Germinal center (tissue), 1 donor: ENCODE data around the gene COL1A2.
A peak's percentile ranks its signal among the peaks of the same experiment; 100 is the strongest.

ENCODE experiments used
- DNase-seq: peaks from one replicate; pipeline ENCODE4 v3.0.0; 2012; ENCODE audit warnings: mixed read lengths, low spot score

COL1A2 gene

DNA sequence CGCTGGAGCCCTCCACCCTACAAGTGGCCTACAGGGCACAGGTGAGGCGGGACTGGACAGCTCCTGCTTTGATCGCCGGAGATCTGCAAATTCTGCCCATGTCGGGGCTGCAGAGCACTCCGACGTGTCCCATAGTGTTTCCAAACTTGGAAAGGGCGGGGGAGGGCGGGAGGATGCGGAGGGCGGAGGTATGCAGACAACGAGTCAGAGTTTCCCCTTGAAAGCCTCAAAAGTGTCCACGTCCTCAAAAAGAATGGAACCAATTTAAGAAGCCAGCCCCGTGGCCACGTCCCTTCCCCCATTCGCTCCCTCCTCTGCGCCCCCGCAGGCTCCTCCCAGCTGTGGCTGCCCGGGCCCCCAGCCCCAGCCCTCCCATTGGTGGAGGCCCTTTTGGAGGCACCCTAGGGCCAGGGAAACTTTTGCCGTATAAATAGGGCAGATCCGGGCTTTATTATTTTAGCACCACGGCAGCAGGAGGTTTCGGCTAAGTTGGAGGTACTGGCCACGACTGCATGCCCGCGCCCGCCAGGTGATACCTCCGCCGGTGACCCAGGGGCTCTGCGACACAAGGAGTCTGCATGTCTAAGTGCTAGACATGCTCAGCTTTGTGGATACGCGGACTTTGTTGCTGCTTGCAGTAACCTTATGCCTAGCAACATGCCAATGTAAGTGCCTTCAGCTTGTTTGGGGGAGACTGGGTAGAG, at the start of gene COL1A2:
Gene COL1A2, plus strand, starts transcription at position 459 of the 704 bp plus-strand sequence. Its CDS starts 137 bp downstream, at position 596.
- DNase-seq, result peak; percentile 4

DNA sequence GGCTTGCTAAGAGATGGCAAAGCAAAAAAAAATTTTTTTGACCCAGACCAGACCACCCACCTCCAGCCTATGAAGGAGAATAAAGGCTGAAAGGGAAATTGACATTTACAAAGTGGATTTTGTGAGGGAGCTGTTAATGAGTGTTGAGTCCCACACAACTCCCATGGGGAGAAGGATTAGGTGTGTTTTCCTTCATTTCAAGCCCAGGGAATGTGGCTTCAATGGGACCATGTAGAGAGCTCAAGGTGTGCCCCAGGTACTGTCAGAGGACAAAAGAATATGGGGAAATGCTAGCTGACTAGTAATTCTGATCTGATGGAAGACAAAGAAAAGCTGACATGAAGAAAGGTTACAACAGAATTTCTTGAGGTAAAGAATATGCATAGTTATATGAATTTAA, 48.8 kb upstream of the COL1A2 start:
- no peak for DNase-seq

DNA sequence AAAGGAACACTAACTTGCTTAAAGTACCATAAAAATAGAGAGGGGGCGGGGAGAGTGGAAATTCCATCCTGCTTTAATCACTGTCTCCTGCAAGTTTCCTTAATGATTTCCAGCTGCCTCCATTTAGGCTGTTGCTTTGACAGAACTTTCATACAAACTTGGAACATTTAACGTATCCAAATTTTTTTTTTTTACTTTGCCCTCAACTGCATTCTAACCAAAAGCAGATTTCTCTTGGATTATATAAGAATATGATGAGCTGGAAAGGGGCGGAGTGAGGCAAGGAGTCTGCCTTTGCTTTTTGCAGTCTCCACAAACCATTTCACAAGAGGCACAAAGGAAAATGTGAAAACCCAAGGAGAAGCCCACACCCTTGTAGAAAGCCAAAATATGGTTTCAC, 46.6 kb upstream of the COL1A2 start:
- no peak for DNase-seq

DNA sequence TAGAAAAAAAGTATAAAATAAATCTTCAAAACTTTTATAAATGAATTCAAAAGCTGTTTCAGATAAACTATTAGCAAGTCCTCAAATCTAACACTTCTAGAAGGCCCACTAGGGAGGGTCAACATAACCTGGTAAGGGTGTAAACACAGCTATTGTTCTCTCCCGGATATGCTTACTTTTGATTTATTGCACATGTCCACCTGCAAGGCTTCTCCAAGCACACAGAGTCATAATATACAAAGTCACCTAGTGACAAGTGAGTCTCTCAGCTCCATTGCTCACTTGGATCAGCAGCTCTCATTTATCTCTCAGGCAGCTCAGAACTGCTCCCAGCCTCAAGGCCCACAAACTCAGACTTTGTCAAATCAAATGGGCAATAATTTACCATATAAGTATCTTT, 44.0 kb upstream of the COL1A2 start:
- DNase-seq, result no peak

- no peak for DNase-seq
Observed at GRCh38 chr7:94351703-94352102, 43.0 kb upstream of the COL1A2 start.

DNA sequence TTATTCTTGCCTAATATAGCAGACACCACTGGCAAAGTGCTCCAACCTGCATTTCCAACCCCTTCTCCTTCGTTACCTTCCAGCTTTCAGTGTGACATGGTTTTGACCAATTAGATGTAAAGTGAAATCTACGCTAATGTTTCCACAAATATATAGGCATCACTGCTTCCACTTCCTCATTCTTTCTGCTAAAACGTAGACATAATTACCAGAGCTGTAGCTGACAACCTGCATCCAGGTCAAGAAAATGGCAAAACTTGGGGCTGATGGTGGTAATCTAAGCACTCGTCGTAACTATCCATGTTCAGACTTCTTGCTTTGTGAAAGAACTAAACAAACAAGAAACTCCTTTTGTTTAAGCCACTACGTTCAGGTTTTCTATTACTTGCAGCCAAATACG, 41.8 kb upstream of the COL1A2 start:
- DNase-seq, result no peak

DNA sequence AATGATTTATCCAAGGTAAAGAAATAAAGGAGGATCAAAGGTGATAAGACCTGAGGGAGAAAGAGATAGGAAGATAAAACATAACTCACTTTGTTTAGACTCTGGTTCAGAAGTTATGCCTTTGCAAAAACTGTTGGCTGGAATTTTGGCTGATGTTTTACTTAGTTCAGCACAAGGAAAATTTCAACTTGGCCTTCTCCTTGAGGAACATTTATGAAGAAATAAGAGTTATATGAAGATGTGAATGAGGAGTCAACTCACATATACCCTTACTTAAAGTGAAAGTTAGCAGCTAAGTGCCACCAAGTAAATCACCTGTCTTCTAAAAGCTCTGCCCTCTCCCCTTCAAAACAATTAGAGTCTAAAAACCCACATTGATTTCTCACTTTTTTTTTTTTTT, 39.7 kb upstream of the COL1A2 start:
- no peak for DNase-seq

DNA sequence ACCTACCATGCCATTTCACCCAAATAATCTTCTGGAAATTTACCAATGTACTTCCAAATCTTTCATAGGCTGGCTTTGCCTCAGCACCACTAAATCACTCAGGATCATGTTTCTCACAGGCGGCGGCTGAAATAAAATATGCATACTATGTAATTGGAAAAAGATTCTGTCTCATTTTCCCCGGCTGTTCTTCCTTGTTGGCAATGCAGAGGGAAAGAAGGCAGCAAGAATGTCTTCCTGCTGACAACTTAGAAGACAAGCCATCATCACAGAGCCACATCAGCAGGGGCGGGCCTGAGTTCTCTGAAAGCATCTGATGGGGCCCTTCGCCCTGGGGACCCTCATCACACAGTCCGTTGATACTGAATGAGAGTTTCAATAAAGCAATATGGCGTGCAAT, 39.2 kb upstream of the COL1A2 start:
- DNase-seq, result no peak

- DNase-seq, result no peak
Observed at GRCh38 chr7:94357076-94357475, 37.6 kb upstream of the COL1A2 start.

DNA sequence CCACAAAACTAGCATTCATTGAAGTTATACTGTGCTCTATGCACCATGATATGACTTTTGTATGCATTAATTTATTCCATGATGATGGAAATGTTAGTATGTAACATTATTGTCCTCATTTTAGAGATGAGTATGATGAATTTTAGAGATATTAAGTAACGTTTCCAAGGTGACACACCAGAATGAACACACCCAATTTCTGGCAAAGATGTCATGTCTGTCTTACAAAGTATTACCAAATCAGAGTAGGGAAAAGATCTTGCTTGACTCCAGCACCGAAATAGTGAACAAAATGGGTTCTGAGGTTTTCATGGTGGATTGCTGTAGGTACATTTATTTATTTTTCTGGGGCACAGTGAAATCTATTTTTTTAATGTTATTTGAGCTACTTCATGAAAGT, 33.8 kb upstream of the COL1A2 start:
- DNase-seq, result no peak

- DNase-seq, result no peak
Observed at GRCh38 chr7:94362276-94362675, 32.4 kb upstream of the COL1A2 start.

GRCh38 chr7:94364816-94365215, 29.9 kb upstream of the COL1A2 start:
- no peak for DNase-seq

GRCh38 chr7:94366163-94366562, 28.5 kb upstream of the COL1A2 start:
- no peak for DNase-seq

DNA sequence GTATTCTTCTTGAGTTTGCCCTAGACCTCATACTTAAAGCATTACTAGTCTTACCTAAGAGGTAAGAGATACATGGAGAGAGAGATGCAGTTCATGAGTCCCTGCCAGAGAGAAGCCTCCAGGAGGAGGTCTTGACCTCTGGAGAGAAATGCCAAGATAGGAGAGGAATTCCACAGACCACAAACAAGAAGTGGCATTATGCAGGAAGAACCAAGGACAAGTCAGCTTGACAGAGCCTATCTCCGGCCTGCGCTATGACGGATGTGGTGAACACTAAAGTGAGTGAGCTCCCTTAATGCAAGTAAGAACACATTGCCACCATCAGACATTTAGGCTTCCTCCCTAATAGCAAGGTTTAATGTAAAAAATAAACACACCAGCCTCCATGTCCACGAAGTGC, 27.9 kb upstream of the COL1A2 start:
- DNase-seq, result no peak

DNA sequence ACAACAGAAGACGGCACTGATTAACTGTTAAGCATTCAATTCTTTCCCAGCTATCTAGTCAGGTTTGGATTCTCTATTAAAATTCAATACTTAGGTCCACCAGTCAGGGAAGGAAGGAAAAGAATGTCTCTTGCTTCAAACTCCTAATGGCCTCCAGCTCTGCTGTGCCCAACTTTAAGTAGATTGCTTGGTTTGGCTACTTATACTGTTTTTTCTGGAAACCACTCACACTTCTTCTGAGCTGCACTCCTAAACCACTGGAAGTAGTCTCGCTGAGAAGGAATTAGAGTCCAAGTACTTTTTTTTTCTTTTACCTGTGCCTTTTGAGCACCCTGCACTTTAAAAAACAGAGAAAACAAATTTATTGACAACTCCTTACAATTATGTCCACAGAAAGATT, 26.7 kb upstream of the COL1A2 start:
- DNase-seq, result no peak

- no peak for DNase-seq
Observed at GRCh38 chr7:94368371-94368791, 26.3 kb upstream of the COL1A2 start.

GRCh38 chr7:94374231-94374630, 20.5 kb upstream of the COL1A2 start:
- DNase-seq, result no peak

DNA sequence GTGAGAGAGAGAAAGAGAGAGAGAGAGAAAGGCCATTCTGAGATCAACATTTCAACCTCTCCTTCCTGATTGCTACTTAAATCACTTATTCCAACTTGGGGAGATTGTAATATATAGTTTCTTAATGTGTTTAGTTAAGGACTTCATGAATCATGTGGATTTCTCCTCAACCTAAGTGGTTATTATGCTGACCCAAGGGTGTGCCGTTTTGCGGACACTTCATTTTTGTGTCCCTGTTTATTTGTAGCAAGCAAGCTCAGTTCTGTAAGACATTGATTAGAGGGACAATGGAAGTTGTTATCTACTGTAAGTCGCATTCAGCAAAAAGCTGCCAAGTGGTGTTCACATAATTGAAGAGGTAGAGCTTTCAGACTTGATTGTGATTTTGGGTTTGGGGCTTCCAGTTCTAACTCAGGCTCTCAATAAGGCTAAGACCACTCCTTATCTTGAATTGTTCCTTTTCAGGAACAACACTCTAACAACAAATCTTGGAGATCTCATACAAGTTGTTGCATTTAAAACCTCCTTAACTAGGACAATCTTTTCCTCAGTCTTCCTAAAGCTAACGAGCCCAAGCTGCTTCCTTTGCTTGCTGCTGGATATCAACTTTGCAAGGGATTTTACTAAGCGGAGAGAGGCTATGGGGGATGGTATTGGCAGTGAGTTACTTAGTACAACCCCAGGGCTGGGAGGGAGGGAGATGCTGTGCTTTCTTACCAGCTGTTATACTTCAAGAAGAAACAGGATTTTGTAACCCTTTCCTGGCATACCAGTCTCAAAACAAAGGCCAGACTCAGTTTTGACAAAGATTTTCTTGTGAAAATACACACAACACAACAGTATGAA, 19.8 kb upstream of the COL1A2 start:
- DNase-seq, result no peak

DNA sequence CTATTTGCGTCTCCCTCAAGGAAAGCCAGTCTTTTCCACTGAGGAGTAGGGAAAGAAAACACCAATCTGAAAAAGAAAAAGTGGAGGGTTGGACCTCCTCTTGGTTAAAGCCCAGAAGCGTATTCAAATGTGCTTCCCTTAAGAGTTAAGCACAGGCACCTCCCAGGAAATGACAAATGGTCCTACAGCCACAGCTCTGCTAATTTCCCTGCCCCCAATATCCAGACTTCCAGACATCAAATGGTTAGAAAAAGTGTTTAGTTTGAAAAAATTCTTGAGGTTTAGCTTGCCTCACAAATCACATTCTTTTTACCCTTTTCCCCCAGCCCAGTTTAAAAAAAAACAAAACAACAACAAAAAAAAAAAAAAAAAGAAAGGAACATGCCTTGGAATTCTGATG, 19.0 kb upstream of the COL1A2 start:
- DNase-seq, result no peak

- DNase-seq, result no peak
Observed at GRCh38 chr7:94376281-94376680, 18.4 kb upstream of the COL1A2 start.

- DNase-seq, result no peak
Observed at GRCh38 chr7:94378356-94378755, 16.3 kb upstream of the COL1A2 start.

- no peak for DNase-seq
Observed at GRCh38 chr7:94380264-94380663, 14.4 kb upstream of the COL1A2 start.

- no peak for DNase-seq
Observed at GRCh38 chr7:94382132-94382531, 12.6 kb upstream of the COL1A2 start.

DNA sequence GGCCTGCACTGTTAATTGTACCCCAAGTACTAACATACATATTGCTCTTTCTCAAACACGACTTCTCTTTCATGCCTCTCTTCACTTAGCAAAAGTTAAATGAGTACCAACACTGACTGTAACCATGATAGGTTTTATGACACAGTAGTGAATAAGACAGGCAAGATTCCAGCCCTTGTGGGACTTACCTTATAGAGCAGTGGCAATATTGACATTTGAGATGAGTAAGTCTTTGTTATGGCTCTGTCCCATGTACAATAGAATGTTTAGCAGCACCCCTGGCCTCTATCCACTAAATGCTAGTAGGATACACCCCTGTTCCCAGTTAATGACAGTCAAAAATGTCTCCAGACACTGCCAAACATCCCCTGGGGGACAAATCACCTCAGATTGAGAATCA, 11.9 kb upstream of the COL1A2 start:
- no peak for DNase-seq
